Neural progenitor cell (in vitro differentiated cells): ENCODE measurements around the gene TUBB2B.

Experiments used
- CTCF ChIP-seq: fragments of 200-600 bp; sonication (generic); IDR thresholded peaks from 2 replicates; pipeline ENCODE4 v1.5.1; 2017; ENCODE audit warnings: antibody characterized with exemption, mild to moderate bottlenecking
- EZH2phosphoT487 ChIP-seq: fragments of 200-600 bp; sonication (generic); IDR thresholded peaks from 2 replicates; pipeline ENCODE4 v1.6.1; 2017; ENCODE audit warnings: antibody characterized with exemption

- TF ChIP-seq CTCF (no peak), EZH2phosphoT487 (no peak)
Measured at GRCh38 chr6:3270258-3270657, 42.8 kb upstream of the TUBB2B start.
